Measurements from ENCODE around the gene ZNF780B. TPM values are rescaled to one million over a fixed set of nuclear protein-coding genes. Genes with fewer than 3 reads are reported as not detected.

ZNF780B gene
- total and polyA plus RNA-seq, 9 donors, result 5.4 to 36.1 (median 25.4) TPM

- no peaks in the 10 kb centered on the region for H3K9me3 ChIP-seq
- 7 to 8% (median 8%) methylated on average over 19 of the region's 19 CpGs for WGBS, 3 donors
- TF ChIP-seq, protein P1, sequence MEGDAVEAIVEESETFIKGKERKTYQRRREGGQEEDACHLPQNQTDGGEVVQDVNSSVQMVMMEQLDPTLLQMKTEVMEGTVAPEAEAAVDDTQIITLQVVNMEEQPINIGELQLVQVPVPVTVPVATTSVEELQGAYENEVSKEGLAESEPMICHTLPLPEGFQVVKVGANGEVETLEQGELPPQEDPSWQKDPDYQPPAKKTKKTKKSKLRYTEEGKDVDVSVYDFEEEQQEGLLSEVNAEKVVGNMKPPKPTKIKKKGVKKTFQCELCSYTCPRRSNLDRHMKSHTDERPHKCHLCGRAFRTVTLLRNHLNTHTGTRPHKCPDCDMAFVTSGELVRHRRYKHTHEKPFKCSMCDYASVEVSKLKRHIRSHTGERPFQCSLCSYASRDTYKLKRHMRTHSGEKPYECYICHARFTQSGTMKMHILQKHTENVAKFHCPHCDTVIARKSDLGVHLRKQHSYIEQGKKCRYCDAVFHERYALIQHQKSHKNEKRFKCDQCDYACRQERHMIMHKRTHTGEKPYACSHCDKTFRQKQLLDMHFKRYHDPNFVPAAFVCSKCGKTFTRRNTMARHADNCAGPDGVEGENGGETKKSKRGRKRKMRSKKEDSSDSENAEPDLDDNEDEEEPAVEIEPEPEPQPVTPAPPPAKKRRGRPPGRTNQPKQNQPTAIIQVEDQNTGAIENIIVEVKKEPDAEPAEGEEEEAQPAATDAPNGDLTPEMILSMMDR (IDR thresholded peaks at IDR 0.05), result no peak
- TF ChIP-seq EP300 (IDR thresholded peaks at IDR 0.05) (no peak), POLR2A (IDR thresholded peaks at IDR 0.05) (no peak)
- DNase-seq, result no peak
- H3K27me3 ChIP-seq, result no peaks in the 10 kb centered on the region
- peak overlapping the region; percentile 84 for H3K4me3 ChIP-seq
- intact Hi-C loops (cut with DNase I), result no loop called here
- no peaks in the 10 kb centered on the region for H3K36me3 ChIP-seq
- H3K27ac ChIP-seq, result peak overlapping the region; percentile 57 to 62
- no peaks in the 10 kb centered on the region for H3K4me1 ChIP-seq (ENCODE audit: insufficient read depth)
Measured at GRCh38 chr19:39996218-39996810, 59.7 kb downstream of the ZNF780B start.

- no peak overlapping the region for H3K27ac ChIP-seq
- no peaks in the 10 kb centered on the region for H3K9me3 ChIP-seq
- 74 to 83% (median 77%) methylated on average over 1 of the region's 1 CpG for WGBS, 3 donors
- H3K4me1 ChIP-seq (ENCODE audit: insufficient read depth), result no peaks in the 10 kb centered on the region
- H3K27me3 ChIP-seq, result no peaks in the 10 kb centered on the region
- H3K36me3 ChIP-seq, result no peaks in the 10 kb centered on the region
- no peak for DNase-seq
- TF ChIP-seq, protein P1 (IDR thresholded peaks at IDR 0.05), result no peak
- TF ChIP-seq EP300 (IDR thresholded peaks at IDR 0.05), result no peak
- no peak for TF ChIP-seq POLR2A (IDR thresholded peaks at IDR 0.05)
- intact Hi-C loops (cut with DNase I), result no loop called here
- H3K4me3 ChIP-seq, result peak overlapping the region; percentile 84
Measured at GRCh38 chr19:39995794-39996193, 60.2 kb downstream of the ZNF780B start.

DNA sequence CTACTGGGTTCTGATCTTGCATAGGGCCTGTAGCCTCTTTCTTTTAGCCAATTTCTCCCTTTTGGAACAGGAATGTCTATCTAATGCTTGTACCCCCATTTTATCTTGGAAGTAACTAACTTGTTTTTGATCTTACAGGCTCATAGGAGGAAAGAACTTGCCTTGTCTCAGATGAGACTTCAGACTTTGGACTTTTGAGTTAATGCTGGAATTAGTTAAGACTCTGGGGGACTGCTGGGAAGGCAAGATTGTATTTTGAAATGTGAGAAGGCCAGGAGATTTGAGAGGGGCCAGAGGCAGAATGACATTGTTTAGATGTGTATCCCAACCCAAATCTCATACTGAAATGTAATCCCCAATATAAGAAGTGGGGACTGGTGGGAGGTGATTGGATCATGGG is 61.7 kb downstream of the ZNF780B start:
- TF ChIP-seq POLR2A (IDR thresholded peaks at IDR 0.05) (no peak), EP300 (IDR thresholded peaks at IDR 0.05) (no peak)
- TF ChIP-seq, protein P1 (IDR thresholded peaks at IDR 0.05), result no peak
- no peak overlapping the region for H3K27ac ChIP-seq
- H3K36me3 ChIP-seq, result no peaks in the 10 kb centered on the region
- DNase-seq, result no peak
- no peaks in the 10 kb centered on the region for H3K4me1 ChIP-seq (ENCODE audit: insufficient read depth)
- H3K27me3 ChIP-seq, result no peaks in the 10 kb centered on the region
- no peaks in the 10 kb centered on the region for H3K9me3 ChIP-seq
- H3K4me3 ChIP-seq, result no peak overlapping the region
- intact Hi-C loops (cut with DNase I), result no loop called here

- no peaks in the 10 kb centered on the region for H3K4me1 ChIP-seq (ENCODE audit: insufficient read depth)
- DNase-seq, result no peak
- WGBS, 3 donors, result 88 to 100% (median 93%) methylated on average over 1 of the region's 1 CpG
- H3K27me3 ChIP-seq, result no peaks in the 10 kb centered on the region
- TF ChIP-seq, protein P1 (IDR thresholded peaks at IDR 0.05), result no peak
- TF ChIP-seq POLR2A (IDR thresholded peaks at IDR 0.05) (no peak), EP300 (IDR thresholded peaks at IDR 0.05) (no peak)
- H3K4me3 ChIP-seq, result no peak overlapping the region
- H3K9me3 ChIP-seq, result no peaks in the 10 kb centered on the region
- H3K36me3 ChIP-seq, result no peaks in the 10 kb centered on the region
- H3K27ac ChIP-seq, result no peak overlapping the region
- intact Hi-C loops (cut with DNase I), result no loop called here
Measured at GRCh38 chr19:39993605-39994004, 62.4 kb downstream of the ZNF780B start.
